Prostate gland (tissue), 2 donors: Measurements from ENCODE around the gene RD3L. TPM values are rescaled to one million over a fixed set of nuclear protein-coding genes. Genes with fewer than 3 reads are reported as not detected.

Source experiments
- DNase-seq: peaks from one replicate; pipeline ENCODE4 v3.0.0-alpha.2; 2019; ENCODE audit warnings: low spot score
- H3K27ac ChIP-seq, 2 donors: fragments of 200-600 bp; sonication (generic); 2 replicates each; pipeline ENCODE4 v1.5.1; 2017 to 2019
- H3K27me3 ChIP-seq: fragments of 200-600 bp; sonication (generic); replicated peaks from 2 replicates; pipeline ENCODE4 v1.5.1; 2019; ENCODE audit not compliant: insufficient read depth
- H3K36me3 ChIP-seq, 2 donors: fragments of 200-600 bp; sonication (generic); 1 replicate in 1 of 2; 2 replicates in 1 of 2; pipeline versions ENCODE4 v1.5.1 to v1.8.1; 2017 to 2019
- H3K4me1 ChIP-seq: fragments of 200-600 bp; sonication (generic); replicated peaks from 2 replicates; pipeline ENCODE4 v1.5.1; 2019
- H3K4me3 ChIP-seq, 2 donors: fragments of 200-600 bp; sonication (generic); 2 replicates each; pipeline ENCODE4 v1.5.1; 2017 to 2019
- H3K9me3 ChIP-seq: fragments of 200-600 bp; sonication (generic); 2 replicates; pipeline ENCODE4 v1.5.1; 2017
- CTCF ChIP-seq, 4 experiments: fragments of 200-600 bp in 2 of 4; fragments of 450-650 bp in 2 of 4; sonication (generic) in 2 of 4; IDR thresholded peaks; 1 replicate in 3 of 4; 2 replicates in 1 of 4; pipeline ENCODE4 v1.5.1; 2016 to 2019; ENCODE audit warnings: antibody characterized with exemption in 4 of 4, mild to moderate bottlenecking in 2 of 4, moderate library complexity in 2 of 4
- POLR2A ChIP-seq: fragments of 450-650 bp; IDR thresholded peaks from one replicate; pipeline ENCODE4 v1.6.1; 2016; ENCODE audit warnings: antibody characterized with exemption, mild to moderate bottlenecking
- POLR2AphosphoS5 ChIP-seq: sonication (generic); formaldehyde crosslinking; IDR thresholded peaks from one replicate; pipeline ENCODE4 v1.6.1; 2017; ENCODE audit warnings: antibody characterized with exemption
- WGBS: methylation state at CpG from one replicate; pipeline ENCODE4 v1.1.5; 2018; 5-methylcytosine and 5-hydroxymethylcytosine counted together
- intact Hi-C: fragments of 100-400 bp; cut with DNase I; formaldehyde crosslinking; loops from one replicate; pipeline ENCODE4 v1.14.2; 2022
- total RNA-seq, 2 donors: library from RNA; depleted of rRNA; stranded (reverse); fragments of >200 nt; gene quantifications; one replicate each; pipeline ENCODE4 v1.1.0, GENCODE V29; 2016

Gene RD3L
- total RNA-seq, 2 donors from 2014 or later, result not detected

DNA sequence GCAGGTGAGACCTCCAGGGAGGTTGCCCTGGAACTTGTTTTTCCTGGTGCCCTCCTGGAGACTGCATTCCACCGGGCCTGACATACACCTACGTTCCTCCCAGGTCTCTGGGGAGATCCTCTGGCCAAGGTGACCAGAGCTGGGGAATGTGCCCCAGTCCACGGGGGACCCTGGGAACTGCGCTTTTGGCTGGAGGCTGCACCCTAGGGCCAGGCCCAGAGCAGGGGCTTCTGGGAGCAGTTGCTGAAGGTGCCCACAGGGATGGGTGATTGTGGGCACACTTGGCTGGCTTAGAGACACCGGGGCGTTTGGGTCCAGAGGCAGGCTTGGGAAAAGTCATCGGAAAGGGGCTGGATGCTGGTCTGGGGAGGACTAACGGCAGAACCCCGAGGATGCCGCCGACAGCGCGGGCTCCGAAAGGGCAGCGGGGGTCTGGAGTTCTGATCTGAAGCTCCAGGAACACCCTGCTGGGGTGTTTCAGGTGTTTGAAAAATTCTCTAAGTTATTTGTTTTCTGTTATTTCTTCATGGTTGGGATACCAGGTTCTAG is 50.6 kb downstream of the RD3L start:
- H3K36me3 ChIP-seq, result no peaks in the 10 kb centered on the region
- no peak overlapping the region for H3K4me3 ChIP-seq
- H3K27ac ChIP-seq, result no peak overlapping the region
- H3K4me1 ChIP-seq, result peaks cover 3% of the 10 kb centered on the region
- whole genome bisulfite sequencing, result 86% methylated on average over 14 of the region's 15 CpGs
- intact Hi-C loops, result no loop called here
- no peaks in the 10 kb centered on the region for H3K27me3 ChIP-seq
- DNase-seq, result no peak
- no peaks in the 10 kb centered on the region for H3K9me3 ChIP-seq
- TF ChIP-seq POLR2AphosphoS5, result no peak
- no peak for TF ChIP-seq POLR2A
- no peak for TF ChIP-seq CTCF (IDR thresholded peaks at IDR 0.05)

- 87% methylated on average over 17 of the region's 18 CpGs for WGBS
- Histone ChIP-seq H3K4me1 (peaks cover 3% of the 10 kb centered on the region), H3K27me3 (no peaks in the 10 kb centered on the region), H3K27ac (no peak overlapping the region), H3K9me3 (no peaks in the 10 kb centered on the region), H3K36me3 (no peaks in the 10 kb centered on the region), H3K4me3 (no peak overlapping the region)
- intact Hi-C loops, result no loop called here
- TF ChIP-seq POLR2A, result no peak
- no peak for TF ChIP-seq POLR2AphosphoS5
- no peak for DNase-seq
Observed at GRCh38 chr14:103890821-103891666, 51.3 kb downstream of the RD3L start.

Other genes starting within 250 kb of the RD3L start
- 10 to 100 TPM; 24.7 to 33.2 TPM for gene XRCC3, start 227.1 kb downstream of the RD3L start, total RNA-seq
- 100 to 1,000 TPM; 162 to 215 TPM for gene ZFYVE21, start 226.7 kb downstream of the RD3L start, total RNA-seq
- 10 to 100 TPM; 48.2 to 64.6 TPM for gene PPP1R13B, start 95.0 kb downstream of the RD3L start, total RNA-seq
- 10 to 100 TPM in 1 of 2 donors, under 1 TPM in 1; 0.64 to 18.2 TPM for gene TDRD9, start 14.1 kb downstream of the RD3L start, total RNA-seq
- gene ASPG, start 143.2 kb upstream of the RD3L start, total RNA-seq, result 1 to 10 TPM in 1 of 2 donors, not detected in 1; 2.3 TPM
- gene KIF26A, start 196.1 kb upstream of the RD3L start, total RNA-seq, result 10 to 100 TPM in 1 of 2 donors, 1 to 10 TPM in 1; 1.6 to 13.9 TPM